OCI-M2 (cell line): ENCODE measurements around the gene PMFBP1.

ENCODE experiments used
- DNase-seq: peaks from one replicate; lab custom pipeline; 2025; ENCODE audit not compliant: unreplicated experiment; lab: John Stamatoyannopoulos, UW

Gene PMFBP1

GRCh38 chr16:72189865-72190371, 18.0 kb upstream of the PMFBP1 start:
- DNase-seq = no peak

GRCh38 chr16:72188541-72188940, 16.6 kb upstream of the PMFBP1 start:
- no peak for DNase-seq

- DNase-seq = no peak
These were observed 15.6 kb upstream of the PMFBP1 start for GRCh38 chr16:72187551-72187950.

- DNase-seq = no peak
These were observed 11.0 kb upstream of the PMFBP1 start for GRCh38 chr16:72182976-72183375.

- no peak for DNase-seq
These were observed 7.4 kb upstream of the PMFBP1 start for GRCh38 chr16:72179204-72179970.

- no peak for DNase-seq
These were observed 2.8 kb upstream of the PMFBP1 start for GRCh38 chr16:72174726-72175125.

GRCh38 chr16:72173997-72174396, 2.0 kb upstream of the PMFBP1 start:
- no peak for DNase-seq

GRCh38 chr16:72171236-72171635, 719 bp downstream of the PMFBP1 start:
- no peak for DNase-seq

- DNase-seq = no peak
These were observed 2.2 kb downstream of the PMFBP1 start for GRCh38 chr16:72169708-72170107.

GRCh38 chr16:72168365-72168764, 3.6 kb downstream of the PMFBP1 start:
- DNase-seq = no peak

GRCh38 chr16:72166954-72167561, 4.9 kb downstream of the PMFBP1 start:
- no peak for DNase-seq

GRCh38 chr16:72166151-72166550, 5.8 kb downstream of the PMFBP1 start:
- DNase-seq = no peak

- DNase-seq = no peak
These were observed 7.3 kb downstream of the PMFBP1 start for GRCh38 chr16:72164691-72165090.

- no peak for DNase-seq
These were observed 9.8 kb downstream of the PMFBP1 start for GRCh38 chr16:72162105-72162692.

- no peak for DNase-seq
These were observed 12.2 kb downstream of the PMFBP1 start for GRCh38 chr16:72159801-72160200.

GRCh38 chr16:72159386-72159785, 12.6 kb downstream of the PMFBP1 start:
- no peak for DNase-seq

GRCh38 chr16:72149676-72150464, 22.1 kb downstream of the PMFBP1 start:
- no peak for DNase-seq

- DNase-seq = no peak
These were observed 29.5 kb downstream of the PMFBP1 start for GRCh38 chr16:72142476-72142875.

GRCh38 chr16:72139908-72140307, 32.0 kb downstream of the PMFBP1 start:
- DNase-seq = no peak

GRCh38 chr16:72138064-72138572, 33.8 kb downstream of the PMFBP1 start:
- DNase-seq = no peak

GRCh38 chr16:72137380-72138063, 34.4 kb downstream of the PMFBP1 start:
- DNase-seq = no peak
